HEK293 (cell line): Measurements from ENCODE around the gene CHD5.

Source experiments
- CTCF ChIA-PET: fragments of 350-600 bp; formaldehyde crosslinking; extraction: SDS; loops from one replicate; lab custom pipeline; 2021; ENCODE audit warnings: antibody characterized with exemption; lab: Yijun Ruan, JAX
- POLR2A ChIA-PET: fragments of 300-600 bp; formaldehyde crosslinking; extraction: SDS; loops from one replicate; lab custom pipeline; 2020; ENCODE audit warnings: antibody characterized with exemption, inconsistent platforms; lab: Yijun Ruan, JAX
- H3K27ac ChIP-seq: fragments of 200-500 bp; sonication (Bioruptor generic); 2 replicates; pipeline ENCODE4 v1.5.1; 2014; ENCODE audit warnings: low read depth, low read length, control low read depth, inconsistent platforms; ENCODE audit errors: extremely low read depth
- H3K36me3 ChIP-seq, 2 experiments: fragments of 200-500 bp in 1 of 2; sonication (Bioruptor generic) in 1 of 2; 1 replicate in 1 of 2; 2 replicates in 1 of 2; pipeline ENCODE4 v1.5.1; 2014 to 2017; ENCODE audit warnings: inconsistent platforms in 2 of 2, low read length in 2 of 2; ENCODE audit not compliant: control insufficient read depth in 2 of 2, insufficient read depth in 1 of 2
- H3K4me1 ChIP-seq: fragments of 200-500 bp; sonication (Bioruptor generic); 2 replicates; pipeline ENCODE4 v1.5.1; 2014; ENCODE audit warnings: mild to moderate bottlenecking, low read length, inconsistent platforms; ENCODE audit not compliant: control insufficient read depth, insufficient read depth
- H3K4me3 ChIP-seq: 2 replicates; pipeline ENCODE4 v1.5.1; 2011; ENCODE audit warnings: low read depth, mild to moderate bottlenecking, control low read depth, low read length, moderate library complexity
- H3K9me3 ChIP-seq: fragments of 200-500 bp; sonication (Bioruptor generic); 2 replicates; pipeline ENCODE4 v1.5.1; 2014; ENCODE audit warnings: low read depth, low read length, inconsistent platforms; ENCODE audit not compliant: control insufficient read depth, insufficient read depth
- BCL11B ChIP-seq: fragments of 450-650 bp; formaldehyde crosslinking; IDR thresholded peaks from 2 replicates; pipeline ENCODE4 v1.5.1; 2016; ENCODE audit warnings: low read depth, missing biosample characterization, missing genetic modification characterization
- CTCF ChIP-seq: fragments of 450-650 bp; formaldehyde crosslinking; IDR thresholded peaks from 2 replicates; pipeline ENCODE4 v1.5.1; 2016; ENCODE audit warnings: missing biosample characterization, missing genetic modification characterization
- GLIS2 ChIP-seq: fragments of 450-650 bp; formaldehyde crosslinking; IDR thresholded peaks from 2 replicates; pipeline ENCODE4 v1.5.1; 2016; ENCODE audit warnings: missing biosample characterization, missing genetic modification characterization
- MYNN ChIP-seq: fragments of 450-650 bp; formaldehyde crosslinking; IDR thresholded peaks from 2 replicates; pipeline ENCODE4 v1.5.1; 2016; ENCODE audit warnings: missing biosample characterization, missing genetic modification characterization, borderline replicate concordance
- PRDM4 ChIP-seq: fragments of 450-650 bp; formaldehyde crosslinking; IDR thresholded peaks from 2 replicates; pipeline ENCODE4 v1.5.1; 2017; ENCODE audit warnings: missing biosample characterization, missing genetic modification characterization
- ZBTB8A ChIP-seq: fragments of 450-650 bp; formaldehyde crosslinking; IDR thresholded peaks from 2 replicates; pipeline ENCODE4 v1.5.1; 2016; ENCODE audit warnings: missing biosample characterization, missing genetic modification characterization
- ZFHX2 ChIP-seq: fragments of 450-650 bp; formaldehyde crosslinking; conservative IDR thresholded peaks from 2 replicates; pipeline ENCODE4 v1.5.1; 2016; ENCODE audit warnings: missing biosample characterization, missing genetic modification characterization
- ZIC2 ChIP-seq: fragments of 450-650 bp; formaldehyde crosslinking; IDR thresholded peaks from 2 replicates; pipeline ENCODE4 v1.5.1; 2016; ENCODE audit warnings: missing biosample characterization, missing genetic modification characterization
- ZNF214 ChIP-seq: fragments of 450-650 bp; formaldehyde crosslinking; IDR thresholded peaks from 2 replicates; pipeline ENCODE4 v1.5.1; 2017; ENCODE audit warnings: missing biosample characterization, mild to moderate bottlenecking, missing genetic modification characterization, borderline replicate concordance
- ZNF280C ChIP-seq: fragments of 450-650 bp; formaldehyde crosslinking; IDR thresholded peaks from 2 replicates; pipeline ENCODE4 v1.5.1; 2016; ENCODE audit warnings: missing biosample characterization, missing genetic modification characterization
- ZNF311 ChIP-seq: fragments of 450-650 bp; formaldehyde crosslinking; IDR thresholded peaks from 2 replicates; pipeline ENCODE4 v1.5.1; 2017; ENCODE audit warnings: missing biosample characterization, missing genetic modification characterization, borderline replicate concordance
- ZNF404 ChIP-seq: fragments of 450-650 bp; formaldehyde crosslinking; IDR thresholded peaks from 2 replicates; pipeline ENCODE4 v1.5.1; 2017; ENCODE audit warnings: missing biosample characterization, missing genetic modification characterization
- ZNF513 ChIP-seq: fragments of 450-650 bp; IDR thresholded peaks from 2 replicates; pipeline ENCODE4 v1.5.1; 2018; ENCODE audit warnings: missing biosample characterization, missing genetic modification characterization
- ZNF529 ChIP-seq: fragments of 450-650 bp; formaldehyde crosslinking; IDR thresholded peaks from 2 replicates; pipeline ENCODE4 v1.5.1; 2017; ENCODE audit warnings: missing genetic modification characterization, missing biosample characterization; ENCODE audit not compliant: insufficient replicate concordance
- ZNF654 ChIP-seq: fragments of 450-650 bp; formaldehyde crosslinking; IDR thresholded peaks from 2 replicates; pipeline ENCODE4 v1.5.1; 2016; ENCODE audit warnings: low read depth, missing biosample characterization, missing genetic modification characterization
- ZNF658 ChIP-seq: fragments of 450-650 bp; formaldehyde crosslinking; IDR thresholded peaks from 2 replicates; pipeline ENCODE4; 2016; ENCODE audit warnings: missing biosample characterization, missing genetic modification characterization
- ZNF677 ChIP-seq: fragments of 450-650 bp; IDR thresholded peaks from 2 replicates; pipeline ENCODE4 v1.5.0; 2018; ENCODE audit warnings: missing biosample characterization, mild to moderate bottlenecking, missing genetic modification characterization, moderate library complexity
- ZNF768 ChIP-seq: fragments of 450-650 bp; formaldehyde crosslinking; IDR thresholded peaks from 2 replicates; pipeline ENCODE4 v1.5.1; 2018; ENCODE audit warnings: missing biosample characterization, mild to moderate bottlenecking, missing genetic modification characterization
- ZNF777 ChIP-seq: fragments of 450-650 bp; formaldehyde crosslinking; IDR thresholded peaks from 2 replicates; pipeline ENCODE4 v1.5.1; 2017; ENCODE audit warnings: missing biosample characterization, missing genetic modification characterization, borderline replicate concordance
- ZNF843 ChIP-seq: fragments of 450-650 bp; formaldehyde crosslinking; IDR thresholded peaks from 2 replicates; pipeline ENCODE4 v1.5.1; 2016; ENCODE audit warnings: missing biosample characterization, missing genetic modification characterization

CHD5 gene

GRCh38 chr1:6171548-6172124 lies 8.5 kb downstream of the CHD5 start:
- no peak overlapping the region for H3K27ac ChIP-seq
- H3K4me3 ChIP-seq: no peak overlapping the region
- H3K9me3 ChIP-seq: no peaks in the 10 kb centered on the region
- ChIA-PET POLR2A (no interaction called here), CTCF (interaction anchor here (0.6 to 1.2 kb wide), 5 partner anchors 14 to 139 kb away, joined by 3 to 5 read pairs (median 3); no protein-coding TSS in a partner anchor)
- peak; percentile 78 for TF ChIP-seq CTCF
- no peak for TF ChIP-seq ZNF843 (tag by site-specific recombination)
- TF ChIP-seq ZBTB8A (tag by site-specific recombination): peak; percentile 37
- no peak for TF ChIP-seq ZNF677 (tag by site-specific recombination)
- H3K36me3 ChIP-seq: no peaks in the 10 kb centered on the region
- no peaks in the 10 kb centered on the region for H3K4me1 ChIP-seq

GRCh38 chr1:6170742-6171201 lies 9.3 kb downstream of the CHD5 start:
- CTCF ChIA-PET: interaction anchor here (0.6 to 1.0 kb wide), 2 partner anchors 129 to 138 kb away, joined by 3 to 5 read pairs; no protein-coding TSS in a partner anchor
- Histone ChIP-seq H3K27ac (no peak overlapping the region), H3K36me3 (no peaks in the 10 kb centered on the region), H3K9me3 (no peaks in the 10 kb centered on the region), H3K4me1 (no peaks in the 10 kb centered on the region), H3K4me3 (no peak overlapping the region)
- TF ChIP-seq ZNF280C (tag by site-specific recombination): no peak
- no peak for TF ChIP-seq ZNF513 (tag by site-specific recombination)
- TF ChIP-seq ZNF658: no peak
- TF ChIP-seq GLIS2: 0 out of 2 replicates have a peak, but pooled peaks have one; percentile 25
- TF ChIP-seq BCL11B (tag by site-specific recombination): no peak
- no peak for TF ChIP-seq ZNF404
- peak; percentile 32; the same call in 1 of the 2 replicates for TF ChIP-seq ZFHX2 (tag by site-specific recombination)
- TF ChIP-seq ZIC2: peak; percentile 55
- no peak for TF ChIP-seq ZNF777 (tag by site-specific recombination)
- TF ChIP-seq ZNF654 (tag by site-specific recombination): no peak
- POLR2A ChIA-PET: no interaction called here

- Histone ChIP-seq H3K27ac (no peak overlapping the region), H3K4me1 (no peaks in the 10 kb centered on the region), H3K9me3 (no peaks in the 10 kb centered on the region), H3K4me3 (no peak overlapping the region), H3K36me3 (no peaks in the 10 kb centered on the region)
- ChIA-PET POLR2A (no interaction called here), CTCF (no interaction called here)
- TF ChIP-seq PRDM4 (no peak), ZNF529 (tag by site-specific recombination) (no peak), ZNF214 (tag by site-specific recombination) (no peak), ZNF311 (no peak), ZNF768 (tag by site-specific recombination) (no peak), MYNN (tag by site-specific recombination) (no peak), ZNF280C (tag by site-specific recombination) (no peak), ZIC2 (no peak)
Measured at GRCh38 chr1:6170116-6170741, 9.9 kb downstream of the CHD5 start.
